ENCODE results near the gene LMF1. TPM values are rescaled to one million over a fixed set of nuclear protein-coding genes. Genes with fewer than 3 reads are reported as not detected.

LMF1 gene
- total RNA-seq, 1 donor from 2014 or later = 14.3 TPM

DNA sequence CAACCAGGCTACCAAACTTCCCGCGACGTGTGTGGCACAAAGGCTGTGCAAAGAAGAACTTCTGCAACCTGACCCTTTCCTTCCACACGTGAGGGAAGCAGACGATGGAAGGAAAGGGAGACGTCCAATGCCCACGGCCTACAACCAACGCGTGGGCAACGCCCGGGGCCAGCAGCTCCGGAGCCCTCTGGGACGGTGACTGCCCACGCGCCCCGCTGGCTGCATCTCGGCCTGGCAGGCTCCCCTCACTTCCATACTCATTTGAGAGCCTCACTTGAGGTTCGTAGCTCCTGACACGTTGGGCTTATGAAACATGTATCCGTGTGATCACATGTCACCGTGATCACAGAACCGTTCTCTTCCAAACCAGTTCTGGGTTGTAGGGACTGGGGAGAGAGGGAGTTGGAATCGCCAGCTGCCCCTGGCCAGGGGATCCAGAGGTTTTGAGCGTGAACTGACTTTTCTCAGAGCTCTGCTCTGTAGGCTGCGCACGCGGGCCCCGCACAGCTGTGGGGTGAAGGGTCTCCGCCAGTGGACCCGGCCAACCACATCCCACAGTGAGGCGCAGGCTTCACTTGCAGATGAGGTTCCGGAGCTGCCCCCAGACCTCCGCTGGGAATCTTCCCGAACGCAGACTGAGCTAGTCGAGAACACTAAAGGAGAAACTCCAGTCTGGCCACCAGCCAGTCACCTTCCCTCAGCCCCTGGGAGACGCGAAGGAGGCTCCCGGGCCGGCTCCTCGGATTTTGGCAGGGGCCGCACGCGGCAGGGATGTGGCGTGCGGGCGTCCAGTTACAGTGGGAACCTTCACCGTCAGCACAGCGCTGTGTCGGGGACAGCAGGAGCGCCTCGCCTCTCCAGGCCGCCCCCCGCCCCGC lies 1.0 kb downstream of the LMF1 start:
- Mint-ChIP-seq H3K36me3 (ENCODE audit: low read depth) (peaks cover 28% of the 10 kb centered on the region), H3K27ac (no peak overlapping the region), H3K4me3 (ENCODE audit: low read depth) (peak overlapping the region; percentile 75), H3K9me3 (peaks cover 9% of the 10 kb centered on the region), H3K4me1 (ENCODE audit: low read depth) (peaks cover 10% of the 10 kb centered on the region), H3K27me3 (ENCODE audit: low read depth) (peaks cover 7% of the 10 kb centered on the region)
- DNase-seq (ENCODE audit: low spot score) = no peak
- intact Hi-C loops (cut with micrococcal nuclease) = loop anchor here (5.0 to 10.0 kb wide), 2 partner anchors 33 to 165 kb away; partner anchors contain the start of gene GNG13

DNA sequence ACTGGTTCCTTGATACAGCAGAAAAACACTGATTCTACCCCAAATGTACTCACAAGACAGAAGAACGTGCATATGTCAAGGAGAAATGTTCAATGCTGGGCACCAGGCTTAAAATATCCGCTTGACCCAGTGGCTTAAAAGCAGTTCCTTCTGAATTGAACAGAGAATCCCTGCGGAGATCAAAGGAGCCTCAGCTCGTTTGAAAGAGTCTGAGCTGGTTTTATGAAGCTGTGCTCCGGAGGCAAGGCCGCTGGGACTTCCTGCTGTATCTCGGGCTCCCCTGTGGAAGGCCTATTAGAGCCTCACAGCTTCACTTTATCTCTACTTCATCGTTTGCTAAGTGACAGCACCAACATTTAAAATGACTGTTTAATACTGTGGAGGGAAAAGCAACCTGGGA lies 2.2 kb downstream of the LMF1 start:
- Mint-ChIP-seq H3K4me3 (ENCODE audit: low read depth) (peak overlapping the region; percentile 75), H3K4me1 (ENCODE audit: low read depth) (peaks cover 20% of the 10 kb centered on the region), H3K36me3 (ENCODE audit: low read depth) (peaks cover 35% of the 10 kb centered on the region), H3K9me3 (peaks cover 9% of the 10 kb centered on the region), H3K27ac (peak overlapping the region; percentile 28), H3K27me3 (ENCODE audit: low read depth) (peaks cover 7% of the 10 kb centered on the region)
- intact Hi-C loops (cut with micrococcal nuclease) = loop anchor here (5.0 to 10.0 kb wide), 2 partner anchors 34 to 164 kb away; partner anchors contain the start of gene GNG13
- DNase-seq (ENCODE audit: low spot score) = no peak

DNA sequence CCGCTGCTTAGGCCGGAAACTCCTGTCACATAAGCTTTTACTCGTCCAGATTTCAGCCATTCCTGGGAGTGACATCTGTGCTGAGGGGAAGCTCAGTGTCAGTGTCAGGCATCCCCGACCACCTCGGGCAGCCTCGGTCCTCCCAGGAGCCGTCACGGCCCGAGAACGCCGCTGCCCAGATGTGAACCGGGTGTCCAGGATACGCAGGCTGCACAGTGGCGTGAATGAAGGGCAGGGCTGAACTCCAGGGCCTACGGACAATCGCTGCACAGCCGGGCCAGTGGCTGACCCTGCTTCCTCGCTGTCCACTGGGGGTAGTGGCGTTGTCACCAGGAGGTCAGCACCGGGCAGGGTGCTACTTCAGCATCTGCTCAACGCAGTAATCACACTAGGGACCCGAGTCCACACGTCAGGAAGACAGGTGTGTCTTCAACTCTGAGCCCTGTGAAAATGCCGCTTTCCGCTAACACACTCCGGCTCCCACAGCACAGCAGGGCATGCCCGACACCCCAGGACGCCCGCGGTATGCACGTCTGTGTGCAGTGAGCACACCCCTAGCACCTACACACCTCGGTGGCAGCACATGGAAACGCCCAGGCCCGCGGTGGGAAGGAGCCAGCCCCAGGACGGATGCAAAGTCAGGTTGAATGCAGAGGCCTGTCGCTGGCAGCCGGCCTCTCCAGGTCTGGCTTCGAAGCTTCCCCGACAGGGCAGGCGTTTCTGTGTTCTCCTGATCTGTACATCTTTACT lies 3.1 kb downstream of the LMF1 start:
- Mint-ChIP-seq H3K4me3 (ENCODE audit: low read depth) (no peak overlapping the region), H3K27ac (no peak overlapping the region), H3K36me3 (ENCODE audit: low read depth) (peaks cover 38% of the 10 kb centered on the region)

DNA sequence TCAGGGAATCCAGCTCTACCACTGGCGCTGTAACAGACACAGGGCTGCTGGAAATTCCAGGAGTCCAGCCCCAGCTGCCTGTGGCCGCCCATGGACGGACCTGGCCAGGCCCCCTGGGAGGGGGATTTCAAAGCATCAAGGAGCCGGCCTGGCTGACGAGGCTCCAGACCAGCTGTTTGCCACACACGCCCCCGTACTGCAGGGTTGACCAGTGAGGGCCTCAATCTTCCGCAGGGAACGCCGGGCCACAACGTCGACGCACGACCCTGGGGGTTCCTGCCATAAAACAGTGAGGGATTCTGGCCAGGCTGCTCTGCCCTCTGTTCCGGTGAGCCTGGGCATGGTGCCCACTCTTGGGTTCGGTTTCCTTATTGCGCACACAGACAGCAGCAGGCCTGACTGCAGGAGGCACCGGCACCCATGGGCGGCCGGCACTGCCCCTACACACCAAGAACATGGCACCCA lies 3.7 kb downstream of the LMF1 start:
- peaks cover 9% of the 10 kb centered on the region for H3K9me3 Mint-ChIP-seq
- intact Hi-C loops (cut with micrococcal nuclease) = loop anchor here (5.0 to 10.0 kb wide), 2 partner anchors 35 to 162 kb away; partner anchors contain the start of gene GNG13
- H3K4me3 Mint-ChIP-seq (ENCODE audit: low read depth) = no peak overlapping the region
- peaks cover 38% of the 10 kb centered on the region for H3K36me3 Mint-ChIP-seq (ENCODE audit: low read depth)
- H3K27ac Mint-ChIP-seq = no peak overlapping the region
- no peak for DNase-seq (ENCODE audit: low spot score)
- peaks cover 7% of the 10 kb centered on the region for H3K27me3 Mint-ChIP-seq (ENCODE audit: low read depth)
- peaks cover 24% of the 10 kb centered on the region for H3K4me1 Mint-ChIP-seq (ENCODE audit: low read depth)

More for the DNA sequence above, 3.1 kb downstream of the LMF1 start:
- H3K4me1 Mint-ChIP-seq (ENCODE audit: low read depth) = peaks cover 24% of the 10 kb centered on the region
- peaks cover 7% of the 10 kb centered on the region for H3K27me3 Mint-ChIP-seq (ENCODE audit: low read depth)
- no peak for DNase-seq (ENCODE audit: low spot score)
- intact Hi-C loops (cut with micrococcal nuclease) = loop anchor here (5.0 to 10.0 kb wide), 2 partner anchors 35 to 163 kb away; partner anchors contain the start of gene GNG13
- peaks cover 9% of the 10 kb centered on the region for H3K9me3 Mint-ChIP-seq

DNA sequence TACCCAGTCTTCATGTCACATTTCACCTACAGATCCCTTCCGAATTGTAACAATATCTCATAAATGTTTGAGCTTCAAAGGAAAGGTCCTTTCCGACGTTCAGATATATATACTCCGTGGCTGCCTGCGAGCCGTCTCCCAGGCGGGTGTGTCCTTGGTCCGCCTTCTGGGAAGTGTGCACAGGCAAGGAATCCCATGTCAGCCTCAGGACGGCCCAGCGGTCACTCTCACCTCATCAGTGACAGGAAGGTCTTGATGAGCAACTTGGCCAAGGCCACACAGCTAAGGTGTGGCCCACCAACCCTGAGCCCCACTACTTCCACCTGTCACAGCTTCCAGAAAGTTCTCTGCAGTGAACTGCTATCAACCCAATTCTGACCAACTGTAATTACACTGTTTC lies 4.3 kb downstream of the LMF1 start:
- Mint-ChIP-seq H3K27ac (no peak overlapping the region), H3K4me1 (ENCODE audit: low read depth) (peaks cover 24% of the 10 kb centered on the region), H3K27me3 (ENCODE audit: low read depth) (peaks cover 2% of the 10 kb centered on the region), H3K4me3 (ENCODE audit: low read depth) (no peak overlapping the region), H3K9me3 (peaks cover 9% of the 10 kb centered on the region), H3K36me3 (ENCODE audit: low read depth) (peaks cover 38% of the 10 kb centered on the region)
- intact Hi-C loops (cut with micrococcal nuclease) = loop anchor here (5.0 to 10.0 kb wide), 2 partner anchors 36 to 162 kb away; partner anchors contain the start of gene GNG13
- no peak for DNase-seq (ENCODE audit: low spot score)

DNA sequence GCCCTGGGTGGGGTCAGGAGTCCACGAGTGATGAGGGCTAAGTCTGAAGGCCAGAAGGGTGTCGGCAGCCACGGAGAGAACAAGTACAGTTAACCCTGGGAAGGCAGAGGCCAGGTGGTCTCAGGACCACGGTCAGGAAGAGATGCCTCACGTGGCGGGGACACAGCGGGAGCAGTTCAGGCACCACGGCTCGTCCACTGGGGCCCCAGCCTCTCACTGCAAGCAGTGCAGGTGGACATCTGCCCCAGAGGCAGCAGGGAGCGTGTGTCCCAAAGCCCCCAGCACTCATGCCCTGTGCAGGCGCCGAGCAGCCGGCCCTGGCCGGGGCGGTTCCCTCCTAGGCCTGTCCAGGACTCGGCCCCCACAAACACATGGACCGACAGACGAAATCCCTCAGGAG lies 4.7 kb downstream of the LMF1 start:
- no peak for DNase-seq (ENCODE audit: low spot score)
- no peak overlapping the region for H3K27ac Mint-ChIP-seq
- peaks cover 38% of the 10 kb centered on the region for H3K36me3 Mint-ChIP-seq (ENCODE audit: low read depth)
- intact Hi-C loops (cut with micrococcal nuclease) = loop anchor here (5.0 to 10.0 kb wide), 2 partner anchors 36 to 161 kb away; partner anchors contain the start of gene GNG13
- H3K27me3 Mint-ChIP-seq (ENCODE audit: low read depth) = no peaks in the 10 kb centered on the region
- peaks cover 24% of the 10 kb centered on the region for H3K4me1 Mint-ChIP-seq (ENCODE audit: low read depth)
- H3K4me3 Mint-ChIP-seq (ENCODE audit: low read depth) = no peak overlapping the region
- H3K9me3 Mint-ChIP-seq = peaks cover 9% of the 10 kb centered on the region

DNA sequence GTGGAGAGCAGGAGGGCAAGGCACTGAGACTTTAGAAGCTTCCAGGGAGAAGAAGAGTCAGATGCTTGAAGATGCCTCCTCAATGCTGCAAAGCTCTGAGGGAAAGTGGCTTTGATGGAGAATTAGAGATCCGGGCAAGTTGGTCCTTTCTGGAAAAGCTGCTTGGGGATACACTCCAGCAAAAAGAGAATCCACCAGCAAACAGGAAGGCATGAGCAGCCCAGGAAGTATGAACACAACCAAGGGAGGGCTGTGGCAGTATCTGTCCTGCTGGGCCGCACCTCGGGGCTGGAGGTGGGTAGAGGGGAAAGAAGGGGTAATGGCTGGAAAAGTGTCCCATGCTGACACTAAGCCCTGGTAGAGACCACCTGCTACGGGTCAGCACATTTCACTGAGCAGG lies 5.3 kb downstream of the LMF1 start:
- intact Hi-C loops (cut with micrococcal nuclease) = loop anchor here (5.0 to 10.0 kb wide), 2 partner anchors 37 to 161 kb away; partner anchors contain the start of gene GNG13
- H3K27me3 Mint-ChIP-seq (ENCODE audit: low read depth) = no peaks in the 10 kb centered on the region
- peaks cover 38% of the 10 kb centered on the region for H3K36me3 Mint-ChIP-seq (ENCODE audit: low read depth)
- peak overlapping the region; percentile 89 for H3K27ac Mint-ChIP-seq
- no peak for DNase-seq (ENCODE audit: low spot score)
- peaks cover 24% of the 10 kb centered on the region for H3K4me1 Mint-ChIP-seq (ENCODE audit: low read depth)
- peaks cover 9% of the 10 kb centered on the region for H3K9me3 Mint-ChIP-seq
- H3K4me3 Mint-ChIP-seq (ENCODE audit: low read depth) = no peak overlapping the region

DNA sequence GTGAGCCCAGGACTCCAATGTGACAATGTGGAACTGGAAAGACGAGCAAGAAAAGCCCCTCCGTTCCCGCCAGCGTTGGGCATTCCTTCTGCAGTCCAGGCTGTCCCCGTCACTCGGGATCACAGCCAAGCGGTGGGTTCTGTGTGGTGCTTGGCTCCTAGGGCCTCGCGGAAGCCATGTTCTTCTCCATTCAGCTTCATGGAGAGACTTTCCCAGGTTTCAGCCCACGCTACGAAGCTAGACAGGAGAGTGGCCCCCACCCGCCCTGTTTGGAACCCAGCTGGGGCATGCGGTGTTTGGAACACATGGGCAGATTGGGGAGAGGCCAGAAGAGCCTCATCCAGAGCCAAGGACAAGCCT lies 5.8 kb downstream of the LMF1 start:
- Mint-ChIP-seq H3K4me1 (ENCODE audit: low read depth) (peaks cover 24% of the 10 kb centered on the region), H3K27ac (peak overlapping the region; percentile 89), H3K27me3 (ENCODE audit: low read depth) (no peaks in the 10 kb centered on the region), H3K36me3 (ENCODE audit: low read depth) (peaks cover 38% of the 10 kb centered on the region), H3K9me3 (peaks cover 9% of the 10 kb centered on the region), H3K4me3 (ENCODE audit: low read depth) (no peak overlapping the region)
- intact Hi-C loops (cut with micrococcal nuclease) = loop anchor here (5.0 to 10.0 kb wide), 2 partner anchors 37 to 160 kb away; partner anchors contain the start of gene GNG13
- no peak for DNase-seq (ENCODE audit: low spot score)

DNA sequence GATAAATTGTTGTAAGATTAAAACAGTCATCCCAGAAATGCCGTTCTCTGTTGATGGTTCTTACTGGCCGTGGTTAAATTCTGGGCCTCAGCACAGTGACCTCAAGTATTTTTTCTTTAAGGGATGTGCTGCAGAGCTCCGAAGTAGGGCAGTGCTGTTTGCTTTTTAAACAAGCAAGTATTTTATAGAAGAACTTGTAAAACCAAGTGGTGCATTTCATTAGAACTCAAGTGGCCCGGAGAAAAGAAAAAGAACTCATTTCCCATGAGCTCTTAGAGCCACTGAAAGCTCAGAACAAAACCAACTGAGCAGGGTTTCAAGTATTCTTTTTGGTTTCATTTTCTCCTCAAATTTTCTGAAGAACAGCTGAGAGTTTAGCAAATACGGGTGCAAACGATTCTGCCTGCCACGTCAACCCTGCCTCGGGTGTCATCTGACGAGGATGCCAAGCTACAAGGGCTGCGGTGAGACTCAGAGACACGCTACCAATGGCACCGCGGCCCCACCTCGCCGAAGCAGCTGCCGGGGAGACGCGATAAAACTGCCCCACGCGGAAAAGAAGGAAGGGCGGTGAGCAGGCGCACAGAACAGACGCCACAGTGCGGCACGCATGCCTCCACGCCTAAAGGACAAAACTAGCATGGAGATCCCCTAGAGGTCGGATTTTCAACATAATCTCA lies 6.3 kb downstream of the LMF1 start:
- H3K27me3 Mint-ChIP-seq (ENCODE audit: low read depth) = no peaks in the 10 kb centered on the region
- peak overlapping the region; percentile 89 for H3K27ac Mint-ChIP-seq
- H3K9me3 Mint-ChIP-seq = peaks cover 9% of the 10 kb centered on the region
- H3K4me1 Mint-ChIP-seq (ENCODE audit: low read depth) = peaks cover 22% of the 10 kb centered on the region
- intact Hi-C loops (cut with micrococcal nuclease) = loop anchor here (5.0 to 10.0 kb wide), 2 partner anchors 38 to 160 kb away; partner anchors contain the start of gene GNG13
- peak overlapping the region; percentile 72 for H3K4me3 Mint-ChIP-seq (ENCODE audit: low read depth)
- H3K36me3 Mint-ChIP-seq (ENCODE audit: low read depth) = peaks cover 38% of the 10 kb centered on the region
- DNase-seq (ENCODE audit: low spot score) = peak; percentile 49

DNA sequence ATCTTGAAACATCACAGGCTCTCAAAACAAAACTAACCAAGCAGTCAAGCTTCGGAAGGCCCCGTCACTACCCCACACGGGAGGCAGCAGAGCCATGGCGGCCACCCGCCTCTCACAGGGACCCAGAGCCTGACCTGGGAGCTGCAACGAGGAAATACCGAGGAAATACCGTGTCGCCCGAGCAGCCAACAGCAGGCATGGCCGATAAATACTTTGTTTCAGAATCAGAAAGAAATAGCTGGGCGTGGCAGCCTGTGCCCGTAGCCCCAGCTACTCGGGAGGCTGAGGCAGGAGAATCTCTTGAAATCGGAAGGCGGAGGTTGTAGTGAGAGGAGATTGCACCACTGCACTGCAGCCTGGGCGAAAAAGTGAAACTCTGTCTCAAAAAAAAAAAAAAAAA lies 6.9 kb downstream of the LMF1 start:
- H3K27me3 Mint-ChIP-seq (ENCODE audit: low read depth) = no peaks in the 10 kb centered on the region
- no peak for DNase-seq (ENCODE audit: low spot score)
- peaks cover 22% of the 10 kb centered on the region for H3K4me1 Mint-ChIP-seq (ENCODE audit: low read depth)
- intact Hi-C loops (cut with micrococcal nuclease) = loop anchor here (10.0 kb wide), 1 partner anchor 159 kb away; the partner anchor contains the start of gene GNG13
- H3K4me3 Mint-ChIP-seq (ENCODE audit: low read depth) = peak overlapping the region; percentile 72
- peaks cover 38% of the 10 kb centered on the region for H3K36me3 Mint-ChIP-seq (ENCODE audit: low read depth)
- peak overlapping the region; percentile 89 for H3K27ac Mint-ChIP-seq
- peaks cover 9% of the 10 kb centered on the region for H3K9me3 Mint-ChIP-seq

DNA sequence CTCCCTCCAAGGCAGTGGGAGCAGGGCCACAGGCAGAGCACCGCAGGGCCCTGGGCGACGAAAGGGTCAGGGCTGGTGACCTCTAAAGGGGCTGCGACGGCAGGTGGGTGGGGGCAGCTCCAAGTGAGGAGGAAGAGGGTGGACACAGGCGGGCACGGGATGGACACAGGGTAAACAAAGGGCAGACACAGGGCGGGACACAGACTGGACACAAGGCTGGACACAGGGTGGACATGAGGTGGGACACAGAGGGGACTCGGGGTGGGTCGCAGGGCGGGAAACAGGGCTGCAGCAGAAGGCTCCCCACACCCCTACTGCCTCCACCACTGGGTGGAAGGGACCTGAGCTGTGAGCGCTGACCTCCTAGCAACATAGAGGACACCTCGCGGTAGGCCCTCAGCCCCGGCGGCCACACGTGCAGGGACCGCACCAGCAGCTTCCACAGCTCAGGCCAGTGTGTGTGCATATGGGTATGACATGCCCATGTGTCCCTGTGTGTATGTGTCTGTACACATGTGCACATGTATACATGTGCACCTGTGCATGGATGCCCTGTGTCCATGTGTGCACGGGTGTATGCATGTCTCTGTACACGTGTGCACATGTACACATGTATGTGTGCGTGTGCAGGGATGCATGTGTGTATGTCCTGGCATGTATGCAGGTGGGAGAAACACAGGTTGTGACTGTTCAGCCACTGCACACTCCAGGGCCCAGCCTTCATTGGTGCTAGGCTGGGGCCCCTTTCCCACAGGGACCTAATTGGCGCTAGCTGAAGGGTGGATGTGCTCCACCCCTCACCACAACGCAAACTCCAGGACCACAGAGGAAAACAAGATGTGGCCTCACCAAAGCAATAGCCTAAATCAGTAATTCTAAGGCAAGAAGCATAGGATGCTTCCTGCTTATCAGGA lies 7.6 kb downstream of the LMF1 start:
- intact Hi-C loops (cut with micrococcal nuclease) = loop anchor here (10.0 kb wide), 1 partner anchor 158 kb away; the partner anchor contains the start of gene GNG13
- Mint-ChIP-seq H3K9me3 (peaks cover 9% of the 10 kb centered on the region), H3K27me3 (ENCODE audit: low read depth) (no peaks in the 10 kb centered on the region), H3K27ac (peak overlapping the region; percentile 89), H3K4me3 (ENCODE audit: low read depth) (peak overlapping the region; percentile 72), H3K36me3 (ENCODE audit: low read depth) (peaks cover 31% of the 10 kb centered on the region), H3K4me1 (ENCODE audit: low read depth) (peaks cover 16% of the 10 kb centered on the region)
- DNase-seq (ENCODE audit: low spot score) = no peak
